ENCODE measurements around the gene UPK3BL1. TPM values are rescaled to one million over a fixed set of nuclear protein-coding genes. Genes with fewer than 3 reads are reported as not detected.
"Not testable (repeated sequence)": the region's sequence is repeated elsewhere in the genome, so short reads cannot be mapped to it uniquely, and the experiment has no call there.

UPK3BL1 gene
- total RNA-seq, 2 donors from 2014 or later, result 11.7 to 36.6 TPM

DNA sequence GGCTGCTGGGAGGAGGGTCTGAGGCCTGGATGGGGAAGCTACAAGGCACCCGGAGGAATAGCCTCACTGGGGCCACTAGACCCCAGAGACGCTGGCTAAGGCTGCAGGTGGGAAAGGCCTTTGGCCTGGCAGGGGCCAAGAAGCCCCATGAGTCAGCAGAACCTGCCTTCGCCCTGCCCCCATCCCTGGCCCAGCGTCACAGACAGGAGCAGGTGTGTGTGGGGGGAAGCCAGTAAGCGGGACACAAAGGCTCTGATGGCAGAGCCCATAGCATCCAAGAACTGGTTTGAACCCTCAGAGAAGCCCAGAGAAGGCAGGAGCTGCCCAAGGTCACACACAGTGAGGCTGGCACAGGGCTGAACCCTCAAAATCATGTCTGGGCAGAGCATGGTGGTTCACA, 35.7 kb downstream of the UPK3BL1 start:
- H3K36me3 ChIP-seq (replicated peaks in 1 of 2; ENCODE audit: insufficient read depth in 1 of 2, low read depth in 2 of 2); H3K9me3 ChIP-seq; ATAC-seq; intact Hi-C loops (cut with DNase I); H3K27me3 ChIP-seq; DNase-seq; H3K27ac ChIP-seq; H3K4me1 ChIP-seq; H3K4me3 ChIP-seq: not testable (repeated sequence)
- no CpG with 5 or more reads among the region's 5 CpGs for WGBS, 2 donors

DNA sequence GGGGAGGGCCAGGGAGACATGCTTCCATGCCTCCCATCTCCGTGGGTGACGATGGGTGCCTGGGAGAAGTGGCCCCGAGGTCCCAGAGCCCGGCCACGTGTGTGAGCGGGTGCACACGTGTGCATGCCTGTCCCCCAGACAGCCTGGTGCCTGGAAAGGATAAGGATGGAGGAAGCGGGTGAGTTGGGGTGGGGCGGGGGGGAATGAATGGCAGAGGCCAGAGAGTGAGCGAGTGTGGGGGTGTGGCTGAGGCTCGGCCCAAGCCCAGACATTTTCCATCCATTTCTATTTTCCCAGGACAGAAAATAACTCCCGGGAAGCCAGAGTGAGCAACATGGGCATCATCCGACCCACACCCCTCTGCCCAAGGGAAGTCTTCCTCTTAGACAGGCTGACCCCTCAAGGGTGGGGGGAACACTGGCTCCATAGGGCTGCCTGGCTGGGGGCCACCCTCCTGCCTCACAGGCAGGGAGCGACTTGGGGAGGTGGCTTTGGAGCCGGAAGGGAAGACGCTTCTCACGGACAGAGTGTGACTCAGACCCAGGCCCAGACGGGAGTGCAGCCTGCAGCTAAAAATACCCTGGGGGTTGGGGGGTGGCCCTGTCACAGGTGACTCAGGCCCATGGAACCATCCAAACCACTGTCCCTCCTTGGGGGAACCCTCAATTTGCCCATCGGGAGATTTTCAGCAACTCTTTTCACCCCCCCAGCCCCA, 38.0 kb downstream of the UPK3BL1 start:
- H3K27me3 ChIP-seq; H3K9me3 ChIP-seq; intact Hi-C loops (cut with DNase I); H3K27ac ChIP-seq; H3K36me3 ChIP-seq (replicated peaks in 1 of 2; ENCODE audit: insufficient read depth in 1 of 2, low read depth in 2 of 2); DNase-seq; H3K4me1 ChIP-seq; H3K4me3 ChIP-seq: not testable (repeated sequence)
- WGBS, 2 donors, result 56% methylated on average over 7 of the region's 19 CpGs; no CpG with 5 or more reads in 1 of the 2 donors
- ATAC-seq, result peak; percentile 12

DNA sequence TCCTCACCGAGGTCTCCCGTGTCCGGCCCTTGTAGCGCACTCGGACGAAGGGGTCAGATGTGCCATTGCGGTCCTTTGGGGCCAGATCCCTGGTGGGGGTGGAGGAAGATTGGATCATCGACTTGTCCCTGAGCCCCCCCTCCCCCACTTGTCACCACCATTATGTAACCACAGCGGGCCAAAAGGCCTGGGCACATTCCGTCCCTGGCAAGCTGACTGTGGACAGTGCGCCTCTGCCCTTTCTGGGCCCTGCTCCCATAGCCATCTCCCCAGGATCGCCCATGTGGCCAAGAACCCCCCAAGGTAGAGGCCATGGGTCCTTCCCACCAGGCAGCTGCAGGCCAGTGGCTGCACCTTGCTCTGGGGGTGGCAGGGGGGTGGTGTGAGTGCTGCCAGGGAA, 40.3 kb downstream of the UPK3BL1 start:
- H3K27me3 ChIP-seq; H3K9me3 ChIP-seq; H3K27ac ChIP-seq; H3K4me1 ChIP-seq; H3K4me3 ChIP-seq; DNase-seq; ATAC-seq; H3K36me3 ChIP-seq (replicated peaks in 1 of 2; ENCODE audit: insufficient read depth in 1 of 2, low read depth in 2 of 2); intact Hi-C loops (cut with DNase I): not testable (repeated sequence)
- no CpG with 5 or more reads among the region's 12 CpGs for WGBS, 2 donors

DNA sequence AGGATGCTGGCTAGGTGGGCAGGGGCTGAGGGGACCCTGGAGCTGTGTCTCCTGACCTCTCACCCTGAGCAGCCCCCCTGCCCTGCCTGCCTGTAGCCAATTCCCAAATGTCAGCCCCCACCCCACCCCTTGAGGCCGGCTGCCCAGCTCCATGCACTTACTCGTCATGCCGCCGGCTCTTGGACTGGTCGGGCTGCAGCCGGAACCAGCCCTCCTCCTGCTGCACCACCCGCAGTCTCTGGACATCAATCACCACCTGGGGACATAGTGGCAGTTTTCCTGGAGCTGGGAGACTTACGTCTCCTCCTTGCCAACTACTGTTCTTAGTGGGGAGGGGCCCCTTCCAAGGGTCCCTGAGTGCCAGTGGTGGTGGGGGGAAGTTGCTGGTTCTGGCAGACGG, 42.9 kb downstream of the UPK3BL1 start:
- H3K4me1 ChIP-seq; H3K4me3 ChIP-seq; H3K36me3 ChIP-seq (replicated peaks in 1 of 2; ENCODE audit: insufficient read depth in 1 of 2, low read depth in 2 of 2); DNase-seq; H3K9me3 ChIP-seq; H3K27me3 ChIP-seq; H3K27ac ChIP-seq; intact Hi-C loops (cut with DNase I): not testable (repeated sequence)
- WGBS, 2 donors, result no CpG with 5 or more reads among the region's 9 CpGs
- peak; percentile 43 for ATAC-seq

DNA sequence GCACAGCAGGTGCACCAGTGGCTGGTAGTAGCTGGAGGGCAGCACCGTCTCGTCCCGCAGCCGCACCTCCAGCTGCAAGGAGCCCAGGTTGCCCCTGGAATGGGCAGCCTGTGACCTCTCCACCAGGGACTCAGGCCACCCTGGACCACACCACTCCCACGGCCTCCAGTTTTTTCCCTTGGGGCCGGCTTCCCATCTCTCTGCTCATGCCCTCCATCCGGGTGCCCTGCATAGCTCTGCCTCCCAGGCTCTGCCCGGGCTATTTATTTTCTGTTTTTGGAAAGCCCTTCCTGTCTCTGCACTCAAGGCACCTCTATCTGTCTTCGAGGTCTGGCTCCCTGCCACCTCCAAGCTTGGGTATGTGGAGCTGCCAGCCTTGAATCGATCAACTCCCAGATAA, 46.6 kb downstream of the UPK3BL1 start:
- DNase-seq, result not testable (repeated sequence)
- WGBS, 2 donors, result 60 to 83% methylated on average over 3 to 4 of the region's 10 CpGs

DNA sequence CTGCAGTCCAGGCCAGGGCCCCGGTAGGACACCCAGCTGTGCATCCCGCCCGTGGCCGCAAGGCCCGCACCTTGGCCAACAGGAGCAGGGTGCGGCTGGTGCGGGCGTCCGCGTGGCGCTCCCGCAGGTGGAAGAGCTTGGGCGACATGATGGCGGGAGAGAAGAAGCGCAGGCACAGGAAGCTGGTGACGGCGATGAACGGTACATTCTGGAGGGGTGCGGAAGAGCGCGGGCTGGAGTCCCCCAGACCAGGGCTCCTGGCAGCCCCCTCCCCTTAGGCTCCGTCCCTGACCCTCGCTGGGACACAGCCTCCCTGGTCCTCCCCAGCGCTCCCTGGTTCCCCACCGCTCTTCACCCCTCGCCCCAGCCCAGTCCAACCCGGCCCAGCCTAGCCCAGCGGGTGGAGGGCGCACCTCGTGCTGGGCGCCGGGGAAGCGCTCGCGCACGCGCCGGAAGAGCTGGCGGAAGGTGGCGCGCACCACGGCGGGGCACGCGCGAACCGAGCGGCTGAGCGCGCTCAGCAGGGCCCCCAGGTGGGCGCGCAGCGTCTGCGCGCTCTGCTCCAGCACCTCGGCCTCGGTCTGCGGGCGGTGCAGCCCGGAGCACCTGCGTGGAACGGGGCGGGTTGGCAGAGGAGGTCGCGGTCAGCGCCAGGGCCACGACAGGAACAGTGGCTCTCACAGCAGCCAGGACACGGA, 48.8 kb downstream of the UPK3BL1 start:
- WGBS, 2 donors, result no CpG with 5 or more reads among the region's 68 CpGs
- DNase-seq; intact Hi-C loops (cut with DNase I): not testable (repeated sequence)

More for the DNA sequence above, 46.6 kb downstream of the UPK3BL1 start:
- H3K4me3 ChIP-seq; ATAC-seq; H3K36me3 ChIP-seq (replicated peaks in 1 of 2; ENCODE audit: insufficient read depth in 1 of 2, low read depth in 2 of 2); H3K9me3 ChIP-seq; H3K4me1 ChIP-seq; intact Hi-C loops (cut with DNase I); H3K27ac ChIP-seq; H3K27me3 ChIP-seq: not testable (repeated sequence)

DNA sequence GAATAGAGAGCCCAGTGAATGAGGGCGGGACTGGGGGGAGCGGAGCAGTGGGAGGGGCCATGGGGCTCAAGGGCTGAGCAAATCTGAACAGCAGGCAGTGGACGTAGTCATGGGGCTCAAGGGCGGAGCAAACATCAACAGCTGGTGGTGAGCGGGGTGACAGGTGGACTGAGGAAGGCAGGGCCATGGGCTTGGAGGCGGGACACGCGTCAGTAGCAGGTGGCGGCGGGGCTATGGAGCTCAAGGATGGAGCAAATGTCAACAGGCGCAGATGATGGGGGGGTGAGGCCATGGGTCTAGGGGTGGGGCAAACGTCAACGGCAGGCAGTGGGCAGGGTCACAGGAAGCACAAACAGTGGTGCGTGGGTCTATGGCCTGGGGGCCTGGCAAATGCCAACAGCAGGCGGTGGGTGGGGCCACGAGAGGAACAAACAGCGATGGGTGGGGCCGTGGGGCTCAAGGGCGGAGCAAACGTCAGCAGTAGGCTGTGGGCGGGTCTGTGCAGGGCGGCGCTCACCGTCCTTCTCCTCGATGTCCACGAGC, 50.0 kb downstream of the UPK3BL1 start:
- 17 to 19% methylated on average over 6 to 9 of the region's 26 CpGs for WGBS, 2 donors
- H3K27me3 ChIP-seq; intact Hi-C loops (cut with DNase I); H3K4me3 ChIP-seq; H3K36me3 ChIP-seq (replicated peaks in 1 of 2; ENCODE audit: insufficient read depth in 1 of 2, low read depth in 2 of 2); H3K27ac ChIP-seq; H3K9me3 ChIP-seq; H3K4me1 ChIP-seq: not testable (repeated sequence)
- ATAC-seq, result peak; percentile 88
- peak; percentile 91 to 98 (median 92) for DNase-seq

More for the DNA sequence above, 48.8 kb downstream of the UPK3BL1 start:
- not testable (repeated sequence) for H3K27me3 ChIP-seq; H3K36me3 ChIP-seq (replicated peaks in 1 of 2; ENCODE audit: insufficient read depth in 1 of 2, low read depth in 2 of 2); H3K4me1 ChIP-seq; H3K4me3 ChIP-seq; H3K9me3 ChIP-seq; H3K27ac ChIP-seq
- peak; percentile 4 for ATAC-seq

DNA sequence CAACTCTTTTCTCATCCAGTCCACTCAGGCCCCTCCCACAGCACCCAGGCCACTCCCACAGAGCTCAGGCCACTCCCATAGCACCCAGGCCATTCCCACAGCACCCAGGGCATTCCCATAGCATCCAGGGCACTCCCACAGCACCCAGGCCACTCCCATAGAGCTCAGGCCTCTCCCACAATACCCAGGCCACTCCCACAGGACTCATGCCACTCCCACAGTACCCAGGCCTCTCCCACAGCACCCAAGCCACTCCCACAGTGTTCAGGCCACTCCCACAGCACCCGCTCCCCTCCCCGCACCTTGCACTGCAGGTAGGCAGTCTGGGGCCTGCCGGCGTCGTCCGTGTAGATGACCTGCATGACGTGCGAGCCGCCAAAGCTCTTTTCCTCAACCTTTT, 52.7 kb downstream of the UPK3BL1 start:
- H3K27me3 ChIP-seq; H3K27ac ChIP-seq; H3K4me1 ChIP-seq; DNase-seq; H3K4me3 ChIP-seq; H3K9me3 ChIP-seq; H3K36me3 ChIP-seq (replicated peaks in 1 of 2; ENCODE audit: insufficient read depth in 1 of 2, low read depth in 2 of 2); intact Hi-C loops (cut with DNase I): not testable (repeated sequence)
- ATAC-seq, result peak; percentile 58
- no CpG with 5 or more reads among the region's 9 CpGs for WGBS, 2 donors

Small RNAs within 50 kb of the gene (small RNA-seq; reads per million reads assigned to genes)
- gene AC105052.3 (not detected), gene UPK3BL1 (not detected)

Other genes starting within 250 kb of the UPK3BL1 start
- gene PRKRIP1, start 246.4 kb downstream of the UPK3BL1 start, total RNA-seq, result 10 to 100 TPM; 25.2 to 40.2 TPM
- gene ORAI2, start 209.2 kb downstream of the UPK3BL1 start, total RNA-seq, result 10 to 100 TPM; 11.7 to 20.8 TPM
- 10 to 100 TPM; 15.6 to 60.3 TPM for gene ALKBH4, start 177.9 kb downstream of the UPK3BL1 start, total RNA-seq
- gene LRWD1, start 177.8 kb downstream of the UPK3BL1 start, total RNA-seq, result 10 to 100 TPM; 13.7 to 27.4 TPM
- 10 to 100 TPM in 1 of 2 donors, 1 to 10 TPM in 1; 6.6 to 12.5 TPM for gene POLR2J, start 163.9 kb downstream of the UPK3BL1 start, total RNA-seq
- gene RASA4B, start 125.0 kb downstream of the UPK3BL1 start, total RNA-seq, result 10 to 100 TPM in 1 of 2 donors, 1 to 10 TPM in 1; 5.3 to 12.5 TPM
- gene UPK3BL2, start 99.1 kb downstream of the UPK3BL1 start, total RNA-seq, result 10 to 100 TPM in 1 of 2 donors, 1 to 10 TPM in 1; 7.5 to 20.4 TPM
- not detected for gene SPDYE2, start 91.6 kb downstream of the UPK3BL1 start, total RNA-seq
- gene POLR2J3, start 70.2 kb downstream of the UPK3BL1 start, total RNA-seq, result 10 to 100 TPM; 25.1 to 26.7 TPM
- 10 to 100 TPM; 16.8 to 34.2 TPM for gene RASA4, start 26.0 kb downstream of the UPK3BL1 start, total RNA-seq
- not detected for gene SPDYE2B, start 7.5 kb upstream of the UPK3BL1 start, total RNA-seq
- gene POLR2J2, start 28.9 kb upstream of the UPK3BL1 start, total RNA-seq, result 10 to 100 TPM in 1 of 2 donors, 1 to 10 TPM in 1; 4.2 to 12.5 TPM
- gene FAM185A, start 106.2 kb upstream of the UPK3BL1 start, total RNA-seq, result 10 to 100 TPM; 19.7 to 21.4 TPM

All from body of pancreas (tissue), 4 donors.